Esophagus squamous epithelium (tissue), 4 donors: ENCODE data around the gene MUS81.

Experiments used
- POLR2A ChIP-seq, 4 donors: fragments of 450-650 bp; IDR thresholded peaks; one replicate each; pipeline ENCODE4 v1.6.1; 2017; ENCODE audit warnings: antibody characterized with exemption in 4 of 4, mild to moderate bottlenecking in 4 of 4, moderate library complexity in 3 of 4
- TF ChIP-seq, protein P1 (sequence below), 6 experiments: fragments of 450-650 bp in 4 of 6; fragments of 200-600 bp in 2 of 6; sonication (generic) in 2 of 6; IDR thresholded peaks; one replicate each; pipeline ENCODE4 v1.5.1; 2016 to 2019; ENCODE audit warnings: antibody characterized with exemption in 6 of 6, mild to moderate bottlenecking in 4 of 6, moderate library complexity in 4 of 6

- TF ChIP-seq, protein P1, sequence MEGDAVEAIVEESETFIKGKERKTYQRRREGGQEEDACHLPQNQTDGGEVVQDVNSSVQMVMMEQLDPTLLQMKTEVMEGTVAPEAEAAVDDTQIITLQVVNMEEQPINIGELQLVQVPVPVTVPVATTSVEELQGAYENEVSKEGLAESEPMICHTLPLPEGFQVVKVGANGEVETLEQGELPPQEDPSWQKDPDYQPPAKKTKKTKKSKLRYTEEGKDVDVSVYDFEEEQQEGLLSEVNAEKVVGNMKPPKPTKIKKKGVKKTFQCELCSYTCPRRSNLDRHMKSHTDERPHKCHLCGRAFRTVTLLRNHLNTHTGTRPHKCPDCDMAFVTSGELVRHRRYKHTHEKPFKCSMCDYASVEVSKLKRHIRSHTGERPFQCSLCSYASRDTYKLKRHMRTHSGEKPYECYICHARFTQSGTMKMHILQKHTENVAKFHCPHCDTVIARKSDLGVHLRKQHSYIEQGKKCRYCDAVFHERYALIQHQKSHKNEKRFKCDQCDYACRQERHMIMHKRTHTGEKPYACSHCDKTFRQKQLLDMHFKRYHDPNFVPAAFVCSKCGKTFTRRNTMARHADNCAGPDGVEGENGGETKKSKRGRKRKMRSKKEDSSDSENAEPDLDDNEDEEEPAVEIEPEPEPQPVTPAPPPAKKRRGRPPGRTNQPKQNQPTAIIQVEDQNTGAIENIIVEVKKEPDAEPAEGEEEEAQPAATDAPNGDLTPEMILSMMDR (IDR thresholded peaks at IDR 0.05): peak in 1 of 6 experiments; percentile 25
- peak in 3 of 4 donors; percentile 87 to 96 (median 93) for TF ChIP-seq POLR2A (IDR thresholded peaks at IDR 0.05)
Measured at GRCh38 chr11:65859095-65859811, 980 bp upstream of the MUS81 start.
